ENCODE measurements around the gene SOX6.
"Not testable (repeated sequence)": the region's sequence is repeated elsewhere in the genome, so short reads cannot be mapped to it uniquely, and the experiment has no call there.

The SOX6 gene

GRCh38 chr11:16382186-16382585 is 25.8 kb upstream of the SOX6 start:
- Histone ChIP-seq H4K20me1 (ENCODE audit: insufficient read depth) (no peaks in the 10 kb centered on the region), H3K4me3 (IDR thresholded peaks at IDR 0.05; ENCODE audit: insufficient read depth, low read depth, low read length) (no peak overlapping the region), H2AFZ (ENCODE audit: low read depth) (no peak overlapping the region), H3K4me2 (no peak overlapping the region), H3K36me3 (ENCODE audit: insufficient read depth) (no peaks in the 10 kb centered on the region), H3K79me2 (ENCODE audit: insufficient read depth, low read depth) (no peaks in the 10 kb centered on the region), H3K27ac (no peak overlapping the region), H3K4me1 (ENCODE audit: low read depth, poor library complexity, severe bottlenecking) (no peaks in the 10 kb centered on the region), H3K27me3 (ENCODE audit: insufficient read depth, low read depth) (no peaks in the 10 kb centered on the region), H3K9ac (no peak overlapping the region)
- TF ChIP-seq CTCF (conservative IDR thresholded peaks at IDR 0.05; ENCODE audit: low read depth, low read length) = no peak

- Histone ChIP-seq H3K4me3 (IDR thresholded peaks at IDR 0.05; ENCODE audit: insufficient read depth, low read depth, low read length) (no peak overlapping the region), H3K79me2 (ENCODE audit: insufficient read depth, low read depth) (no peaks in the 10 kb centered on the region), H3K4me1 (ENCODE audit: low read depth, poor library complexity, severe bottlenecking) (no peaks in the 10 kb centered on the region), H3K27me3 (ENCODE audit: insufficient read depth, low read depth) (no peaks in the 10 kb centered on the region), H4K20me1 (ENCODE audit: insufficient read depth) (no peaks in the 10 kb centered on the region), H2AFZ (ENCODE audit: low read depth) (no peak overlapping the region), H3K27ac (no peak overlapping the region), H3K36me3 (ENCODE audit: insufficient read depth) (no peaks in the 10 kb centered on the region), H3K9ac (no peak overlapping the region), H3K4me2 (no peak overlapping the region)
- no peak for TF ChIP-seq CTCF (conservative IDR thresholded peaks at IDR 0.05; ENCODE audit: low read depth, low read length)
These were observed 24.7 kb upstream of the SOX6 start for GRCh38 chr11:16380941-16381568.

GRCh38 chr11:16378906-16379305 is 22.6 kb upstream of the SOX6 start:
- Histone ChIP-seq H3K4me3 (IDR thresholded peaks at IDR 0.05; ENCODE audit: insufficient read depth, low read depth, low read length) (no peak overlapping the region), H4K20me1 (ENCODE audit: insufficient read depth) (no peaks in the 10 kb centered on the region), H3K79me2 (ENCODE audit: insufficient read depth, low read depth) (no peaks in the 10 kb centered on the region), H3K4me1 (ENCODE audit: low read depth, poor library complexity, severe bottlenecking) (no peaks in the 10 kb centered on the region), H2AFZ (ENCODE audit: low read depth) (no peak overlapping the region), H3K9ac (no peak overlapping the region), H3K27me3 (ENCODE audit: insufficient read depth, low read depth) (no peaks in the 10 kb centered on the region), H3K27ac (no peak overlapping the region), H3K36me3 (ENCODE audit: insufficient read depth) (no peaks in the 10 kb centered on the region), H3K4me2 (no peak overlapping the region)
- TF ChIP-seq CTCF (conservative IDR thresholded peaks at IDR 0.05; ENCODE audit: low read depth, low read length) = no peak

- no peaks in the 10 kb centered on the region for H4K20me1 ChIP-seq (ENCODE audit: insufficient read depth)
- no peaks in the 10 kb centered on the region for H3K27me3 ChIP-seq (ENCODE audit: insufficient read depth, low read depth)
- no peak overlapping the region for H3K27ac ChIP-seq
- no peak overlapping the region for H3K9ac ChIP-seq
- H3K79me2 ChIP-seq (ENCODE audit: insufficient read depth, low read depth) = no peaks in the 10 kb centered on the region
- TF ChIP-seq CTCF (conservative IDR thresholded peaks at IDR 0.05; ENCODE audit: low read depth, low read length) = no peak
- no peaks in the 10 kb centered on the region for H3K4me1 ChIP-seq (ENCODE audit: low read depth, poor library complexity, severe bottlenecking)
- no peaks in the 10 kb centered on the region for H3K36me3 ChIP-seq (ENCODE audit: insufficient read depth)
- no peak overlapping the region for H3K4me3 ChIP-seq (IDR thresholded peaks at IDR 0.05; ENCODE audit: insufficient read depth, low read depth, low read length)
- no peak overlapping the region for H3K4me2 ChIP-seq
- H2AFZ ChIP-seq (ENCODE audit: low read depth) = no peak overlapping the region
These were observed 21.4 kb upstream of the SOX6 start for GRCh38 chr11:16377746-16378145.

- not testable (repeated sequence) for H3K9ac ChIP-seq; H2AFZ ChIP-seq (ENCODE audit: low read depth); H3K4me3 ChIP-seq (IDR thresholded peaks at IDR 0.05; ENCODE audit: insufficient read depth, low read depth, low read length); H3K27me3 ChIP-seq (ENCODE audit: insufficient read depth, low read depth); H3K36me3 ChIP-seq (ENCODE audit: insufficient read depth); H3K4me2 ChIP-seq; H3K4me1 ChIP-seq (ENCODE audit: low read depth, poor library complexity, severe bottlenecking); H3K79me2 ChIP-seq (ENCODE audit: insufficient read depth, low read depth); H3K27ac ChIP-seq; H4K20me1 ChIP-seq (ENCODE audit: insufficient read depth)
These were observed 19.3 kb upstream of the SOX6 start for GRCh38 chr11:16375664-16376063.
